GM18861 (cell line): ENCODE results near the gene SLFNL1.

Experiments used
- ATAC-seq: cut with Tn5 transposase; IDR thresholded peaks from one replicate; pipeline ENCODE4 v1.9.1; 2021; ENCODE audit not compliant: unreplicated experiment

Gene SLFNL1

DNA sequence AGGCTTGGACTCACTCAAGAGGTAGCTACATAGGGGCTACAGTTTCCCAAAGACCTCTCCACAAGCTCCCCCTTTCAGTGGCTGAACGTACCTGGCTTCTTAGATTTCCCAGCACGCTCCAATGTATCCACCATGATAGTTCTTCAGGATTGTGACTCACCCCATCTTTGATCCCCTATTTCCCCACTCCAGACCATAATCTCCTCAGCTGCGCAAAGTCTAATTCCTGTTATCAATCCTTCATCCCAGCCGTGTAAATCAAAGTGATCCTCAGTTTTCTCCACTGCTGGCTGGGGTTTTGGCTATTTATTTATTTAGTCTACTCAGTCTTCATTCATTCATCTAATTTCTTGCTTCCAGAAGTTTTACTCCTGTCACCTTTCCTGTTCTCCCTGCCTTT lies 55.1 kb downstream of the SLFNL1 start:
- no peak for ATAC-seq
